Bronchial epithelial cell (primary cell): Measurements from ENCODE around the gene ZNF44. TPM values are rescaled to one million over a fixed set of nuclear protein-coding genes. Genes with fewer than 3 reads are reported as not detected.
A peak's percentile ranks its signal among the peaks of the same experiment; 100 is the strongest.

ENCODE experiments used
- DNase-seq: peaks from one replicate; pipeline ENCODE4 v3.0.0-alpha.2; 2010; ENCODE audit warnings: low read depth
- FAIRE-seq: peaks from 2 replicates; lab custom pipeline; 2011; peaks lifted over from hg19 to GRCh38; lab: Jason Lieb, UNC
- H3K27me3 ChIP-seq: 2 replicates; pipeline ENCODE4 v1.5.1; 2011; ENCODE audit warnings: low read length; ENCODE audit not compliant: control insufficient read depth, insufficient read depth
- H3K36me3 ChIP-seq: 2 replicates; pipeline ENCODE4 v1.5.1; 2011; ENCODE audit warnings: low read length; ENCODE audit not compliant: control insufficient read depth, insufficient read depth
- H3K4me3 ChIP-seq: 2 replicates; pipeline ENCODE4 v1.5.1; 2011; ENCODE audit warnings: mild to moderate bottlenecking, low read depth, low read length, control low read depth
- CTCF ChIP-seq: IDR thresholded peaks from 2 replicates; pipeline ENCODE4 v1.5.1; 2011; ENCODE audit warnings: mild to moderate bottlenecking, moderate library complexity, low read length, control low read depth, inconsistent platforms; ENCODE audit not compliant: insufficient read depth, severe bottlenecking
- total RNA-seq: library from RNA; depleted of rRNA; stranded (reverse); fragments of >200 nt; gene quantifications from 2 replicates; pipeline ENCODE4 v1.2.1, GENCODE V29; 2014

The ZNF44 gene
- total RNA-seq, 1 donor from 2014 or later: 7.4 TPM

DNA sequence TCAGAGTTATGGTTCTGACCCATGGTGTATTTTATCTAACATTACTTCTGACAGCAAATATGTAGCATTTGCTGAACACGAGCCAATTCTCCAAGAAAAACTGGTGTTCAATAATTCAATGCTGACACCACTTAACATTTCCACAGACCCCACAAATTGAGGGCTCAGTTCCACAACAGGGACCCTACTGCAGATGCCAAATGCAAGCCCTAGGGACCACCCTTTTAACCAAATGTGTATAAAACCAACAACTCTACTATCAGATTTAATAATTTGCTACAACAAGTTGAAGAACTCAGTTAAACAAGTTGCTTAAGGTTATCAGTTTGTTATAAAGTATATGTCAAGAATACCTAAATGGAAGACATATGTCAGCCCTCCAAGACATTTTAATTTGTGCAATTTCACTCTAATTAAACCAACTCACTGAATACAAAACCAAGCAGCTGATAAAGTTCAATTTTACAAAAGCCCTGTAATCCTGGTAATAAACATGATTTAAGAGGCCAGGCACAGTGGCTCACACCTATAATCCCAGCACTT is 6.7 kb downstream of the ZNF44 start:
- DNase-seq (no peak), FAIRE-seq (no peak)
- no peak for TF ChIP-seq CTCF
- Histone ChIP-seq H3K4me3 (no peak overlapping the region), H3K27me3 (no peaks in the 10 kb centered on the region), H3K36me3 (peaks cover 1% of the 10 kb centered on the region)

DNA sequence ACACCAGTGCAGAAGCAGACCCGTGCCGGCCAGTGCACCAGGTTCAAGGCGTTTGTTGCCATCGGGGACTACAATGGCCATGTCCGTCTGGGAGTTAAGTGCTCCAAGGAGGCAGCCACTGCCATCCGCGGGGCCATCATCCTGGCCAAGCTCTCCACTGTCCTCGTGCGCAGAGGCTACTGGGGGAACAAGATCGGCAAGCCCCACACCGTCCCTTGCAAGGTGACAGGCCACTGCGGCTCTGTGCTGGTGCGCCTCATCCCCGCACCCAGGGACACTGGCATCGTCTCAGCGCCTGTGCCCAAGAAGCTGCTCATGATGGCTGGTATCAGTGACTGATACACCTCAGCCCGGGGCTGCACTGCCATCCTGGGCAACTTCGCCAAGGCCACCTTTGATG is 10.1 kb downstream of the ZNF44 start:
- no peaks in the 10 kb centered on the region for H3K27me3 ChIP-seq
- DNase-seq: no peak
- peaks cover 1% of the 10 kb centered on the region for H3K36me3 ChIP-seq
- TF ChIP-seq CTCF: no peak
- FAIRE-seq: no peak
- H3K4me3 ChIP-seq: no peak overlapping the region

GRCh38 chr19:12284226-12284625 is 10.5 kb downstream of the ZNF44 start:
- no peaks in the 10 kb centered on the region for H3K27me3 ChIP-seq
- FAIRE-seq (no peak), DNase-seq (no peak)
- H3K4me3 ChIP-seq: no peak overlapping the region
- H3K36me3 ChIP-seq: peaks cover 1% of the 10 kb centered on the region
- TF ChIP-seq CTCF: no peak

DNA sequence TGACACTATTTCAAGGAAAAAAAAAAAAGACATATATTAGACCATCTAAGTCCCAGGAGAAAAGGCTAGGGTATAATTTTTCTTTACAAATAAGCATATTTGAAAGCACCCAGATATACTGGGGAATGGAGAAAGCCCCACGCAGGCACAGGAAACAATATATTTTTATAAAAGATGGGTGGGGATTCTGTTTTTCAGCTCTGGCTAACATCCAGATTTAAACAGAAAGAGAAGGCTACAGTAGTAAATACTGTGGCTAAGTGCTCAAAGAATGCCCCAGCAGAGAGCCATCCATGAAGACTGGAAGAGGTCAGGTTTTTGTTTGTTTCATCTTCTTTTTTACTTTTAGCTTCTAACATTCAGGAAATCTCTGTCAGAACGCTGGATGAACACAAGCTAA is 16.0 kb downstream of the ZNF44 start:
- H3K27me3 ChIP-seq: no peaks in the 10 kb centered on the region
- H3K36me3 ChIP-seq: no peaks in the 10 kb centered on the region
- FAIRE-seq (no peak), DNase-seq (no peak)
- TF ChIP-seq CTCF: no peak
- no peak overlapping the region for H3K4me3 ChIP-seq

DNA sequence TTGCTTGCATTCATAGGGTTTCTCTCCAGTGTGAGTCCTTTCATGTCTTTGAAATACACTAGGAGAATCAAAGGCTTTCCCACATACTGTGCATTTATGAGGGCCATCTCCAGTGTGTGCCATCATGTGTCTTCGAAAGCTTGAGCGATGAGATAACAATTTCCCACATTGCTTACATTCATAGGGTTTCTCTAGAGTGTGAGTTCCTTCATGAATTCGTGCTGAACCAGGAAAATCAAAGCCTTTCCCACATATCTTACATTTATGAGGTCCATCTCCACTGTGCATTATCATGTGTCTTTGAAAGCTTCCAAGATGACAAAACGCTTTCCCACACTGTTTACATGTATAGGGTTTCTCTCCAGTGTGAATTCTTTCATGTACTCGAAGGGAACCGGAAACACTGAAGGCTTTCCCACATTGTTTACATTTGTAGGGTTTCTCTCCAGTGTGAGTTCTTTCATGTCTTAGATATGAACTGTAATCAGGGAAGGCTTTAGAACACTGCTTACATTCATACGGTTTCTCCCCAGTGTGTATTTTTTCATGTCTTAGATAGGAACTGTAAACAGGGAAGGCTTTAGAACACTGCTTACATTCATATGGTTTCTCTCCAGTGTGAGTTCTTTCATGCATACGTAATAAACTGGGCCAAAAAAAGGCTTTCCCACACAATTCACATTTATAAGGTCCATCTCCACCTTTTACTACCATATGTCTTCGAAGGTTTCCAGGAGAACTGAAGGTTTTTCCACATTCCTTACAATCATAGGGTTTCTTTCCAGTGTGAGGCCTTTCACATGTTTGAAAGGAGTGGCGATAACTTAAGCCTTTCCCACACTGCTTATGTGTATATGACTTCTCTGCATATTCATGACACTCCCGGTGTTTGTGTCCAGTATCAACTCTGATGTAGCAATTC is 21.4 kb downstream of the ZNF44 start:
- no peaks in the 10 kb centered on the region for H3K27me3 ChIP-seq
- DNase-seq: peak; percentile 1
- H3K36me3 ChIP-seq: peaks cover 7% of the 10 kb centered on the region
- no peak for TF ChIP-seq CTCF
- no peak overlapping the region for H3K4me3 ChIP-seq
- FAIRE-seq: no peak
